Suprapubic skin (tissue), 2 donors: ENCODE results near the gene BTNL9.

Experiments
- EP300 ChIP-seq: sonication (generic); formaldehyde crosslinking; IDR thresholded peaks from one replicate; pipeline ENCODE4 v1.6.1; 2017; ENCODE audit warnings: antibody characterized with exemption
- POLR2A ChIP-seq, 2 donors: fragments of 450-650 bp; IDR thresholded peaks; one replicate each; pipeline ENCODE4 v1.6.1; 2017; ENCODE audit warnings: antibody characterized with exemption in 2 of 2, mild to moderate bottlenecking in 2 of 2, moderate library complexity in 2 of 2

GRCh38 chr5:181039931-181040630 lies at the start of gene BTNL9:
- no peak for TF ChIP-seq EP300
- TF ChIP-seq POLR2A (IDR thresholded peaks at IDR 0.05) = no peak
